ENCODE data around the gene KDF1.

DNA sequence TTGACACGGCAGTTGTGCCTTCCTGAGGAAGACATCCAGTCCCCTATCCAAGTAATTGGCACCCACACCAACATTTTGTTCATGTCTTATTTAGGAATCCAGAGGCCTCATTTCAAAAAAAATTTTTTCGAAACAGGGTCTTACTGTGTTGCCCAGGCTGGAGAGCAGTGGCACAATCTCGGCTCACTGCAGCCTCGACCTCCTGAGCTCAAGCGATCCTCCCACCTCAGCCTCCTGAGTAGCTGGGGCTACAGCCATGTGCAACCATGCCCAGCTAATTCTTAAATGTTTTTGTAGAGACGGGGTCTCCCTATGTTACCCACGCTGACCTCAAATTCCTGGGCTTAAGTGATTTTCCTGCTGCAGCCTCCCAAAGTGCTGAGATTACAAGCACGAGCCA, 24.0 kb upstream of the KDF1 start:
- TF ChIP-seq CTCF (IDR thresholded peaks at IDR 0.05): no peak
- TF ChIP-seq POLR2A (IDR thresholded peaks at IDR 0.05): no peak

Data from right lobe of liver (tissue), 4 donors.